GM19099 (cell line): ENCODE results near the gene GJB5.

Experiments
- POLR2A ChIP-seq: IDR thresholded peaks from 3 replicates; pipeline ENCODE4 v1.6.1; 2011; ENCODE audit warnings: low read depth; ENCODE audit not compliant: insufficient read length; ENCODE audit errors: extremely low read depth

GJB5 gene

DNA sequence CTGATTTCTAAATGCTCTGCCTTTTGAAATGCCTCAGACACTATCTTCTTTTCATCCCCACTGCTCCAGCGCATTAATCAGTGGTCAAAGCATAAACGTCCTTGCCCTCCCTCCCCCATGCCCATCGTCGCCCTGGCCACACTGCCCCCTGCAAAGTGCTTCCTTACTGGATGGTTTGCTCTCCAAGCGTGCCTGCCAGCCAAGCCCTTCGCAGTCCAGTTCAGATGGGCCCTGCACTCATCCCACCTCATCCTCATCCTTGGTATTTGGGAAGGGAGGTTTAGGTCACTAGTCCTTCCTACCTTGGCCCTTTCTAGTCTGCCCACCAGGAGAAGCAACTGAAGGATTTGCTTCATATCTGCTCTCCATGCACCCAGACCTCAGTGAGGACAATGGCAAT is 41.1 kb downstream of the GJB5 start:
- no peak for TF ChIP-seq POLR2A

DNA sequence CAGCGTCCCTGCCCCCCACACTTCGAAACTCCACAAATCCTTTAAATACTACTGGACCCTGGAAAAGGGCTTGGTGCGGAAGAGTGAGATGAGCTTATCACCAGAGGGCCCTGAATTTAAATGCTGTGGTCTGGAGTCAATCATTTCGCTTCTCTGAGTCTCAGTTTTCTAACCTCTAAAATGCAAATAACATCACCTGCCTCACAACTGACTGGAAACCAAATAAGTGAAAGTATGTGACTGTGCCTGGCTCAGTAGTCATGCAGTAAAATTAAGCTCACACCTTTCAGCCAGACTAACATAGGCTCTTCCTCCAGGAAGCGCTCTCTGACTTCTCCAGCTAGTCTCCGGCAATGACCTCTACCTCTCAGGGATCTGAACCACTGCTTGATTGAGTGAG is 42.1 kb downstream of the GJB5 start:
- no peak for TF ChIP-seq POLR2A

DNA sequence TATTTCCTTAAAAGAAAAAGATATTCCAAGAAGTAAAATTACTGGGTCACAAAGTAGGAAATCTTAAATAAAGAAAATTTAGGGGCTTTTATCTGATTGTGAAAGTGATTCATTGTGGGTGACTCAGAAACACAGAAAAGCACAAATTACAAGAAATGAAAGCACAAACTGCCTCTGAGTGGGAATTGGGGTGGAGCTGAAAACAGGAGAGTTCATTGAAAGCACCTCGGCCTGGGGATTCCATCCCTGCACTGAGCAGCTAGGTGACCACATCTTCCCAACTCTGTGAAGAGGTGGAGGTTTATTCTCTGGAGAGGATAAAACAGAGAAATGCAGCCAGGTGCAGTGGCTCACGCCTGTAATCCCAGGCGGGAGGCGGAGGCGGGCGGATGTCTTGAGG is 45.4 kb downstream of the GJB5 start:
- TF ChIP-seq POLR2A, result no peak

DNA sequence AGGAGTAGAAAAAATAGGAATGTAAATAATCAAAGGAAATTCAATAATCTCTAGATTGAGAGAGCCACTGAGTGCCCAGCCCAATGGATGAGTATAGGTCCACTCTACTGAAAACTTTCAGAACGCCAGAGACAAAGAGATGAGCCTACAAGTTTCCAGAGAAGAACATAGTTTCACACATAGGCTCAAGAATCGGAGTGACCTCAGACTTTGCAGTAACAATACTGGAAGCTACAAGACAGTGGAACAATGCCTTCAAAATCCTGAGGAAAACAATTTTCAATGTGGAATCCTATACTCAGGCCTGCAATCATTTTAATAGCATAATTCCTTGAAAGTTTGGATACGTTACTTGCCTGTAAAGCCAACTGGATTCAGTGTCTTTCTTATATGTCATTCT is 48.9 kb downstream of the GJB5 start:
- no peak for TF ChIP-seq POLR2A

DNA sequence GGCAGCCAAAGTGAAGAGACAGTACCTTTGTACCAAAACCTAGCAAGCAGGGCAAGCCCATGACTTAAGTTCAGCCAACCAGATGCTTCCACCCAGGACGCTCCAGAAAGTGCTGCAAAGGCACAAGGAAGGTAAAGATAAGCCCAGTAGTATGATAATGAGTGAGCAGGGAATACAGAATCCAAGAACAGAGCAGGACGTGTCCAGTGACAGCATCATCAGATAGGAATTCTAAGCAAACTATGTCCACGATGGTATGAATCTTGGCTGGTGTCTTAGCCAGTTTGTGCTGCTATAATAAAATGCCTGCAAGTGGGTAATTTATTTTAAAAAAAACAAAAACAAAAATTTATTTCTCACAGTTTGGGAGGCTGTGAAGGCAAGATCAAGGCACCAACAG is 51.5 kb downstream of the GJB5 start:
- no peak for TF ChIP-seq POLR2A
